Ammon's horn (tissue), 1 donor: ENCODE data around the gene CXCL1.

ENCODE experiments used
- DNase-seq: peaks from one replicate; pipeline ENCODE4 v3.0.0-alpha.2; 2016; ENCODE audit warnings: low spot score

Gene CXCL1

GRCh38 chr4:73917081-73917501 is 47.9 kb downstream of the CXCL1 start:
- no peak for DNase-seq

DNA sequence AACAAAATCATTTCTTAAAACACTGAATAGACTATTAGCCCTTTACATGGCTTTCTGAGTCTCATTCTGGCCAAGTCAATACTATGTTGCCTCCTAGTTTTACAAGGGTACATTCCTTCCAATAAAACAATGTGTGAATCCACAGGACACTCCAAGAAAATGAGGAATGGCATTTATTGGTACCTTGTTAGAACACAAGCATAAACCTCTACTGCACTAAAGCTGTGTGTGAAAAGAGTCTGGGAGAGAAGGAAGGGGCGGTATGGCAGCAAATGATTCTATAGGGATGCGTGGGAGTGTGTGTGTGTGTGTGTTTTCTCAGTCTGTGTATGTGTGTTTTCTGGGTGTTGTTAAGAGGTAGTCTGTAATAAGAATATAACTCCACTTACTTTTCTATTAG is 48.9 kb downstream of the CXCL1 start:
- DNase-seq, result no peak

GRCh38 chr4:73919691-73920090 is 50.5 kb downstream of the CXCL1 start:
- DNase-seq, result no peak
